ENCODE results near the gene CPT1B.

The CPT1B gene

GRCh38 chr22:50577987-50578775, at the start of gene CPT1B:
Gene CPT1B, minus strand, starts transcription at chr22:50578427. Its CDS starts 512 bp downstream, at chr22:50577915.
- DNase-seq (ENCODE audit: low read depth), result peak; percentile 25
- no peak for TF ChIP-seq CTCF (conservative IDR thresholded peaks at IDR 0.05; ENCODE audit: control insufficient read depth, insufficient read depth, low read depth, low read length)
- no peak within 1 kb of the TSS for H3K4me3 ChIP-seq (ENCODE audit: control insufficient read depth, low read depth, low read length)

GRCh38 chr22:50626850-50627641, 48.8 kb upstream of the CPT1B start:
- H3K4me3 ChIP-seq (ENCODE audit: control insufficient read depth, low read depth, low read length), result peak overlapping the region; percentile 71
- TF ChIP-seq CTCF (conservative IDR thresholded peaks at IDR 0.05; ENCODE audit: control insufficient read depth, insufficient read depth, low read depth, low read length), result no peak
- DNase-seq (ENCODE audit: low read depth), result no peak

GRCh38 chr22:50626314-50626849, 48.2 kb upstream of the CPT1B start:
- no peak for TF ChIP-seq CTCF (conservative IDR thresholded peaks at IDR 0.05; ENCODE audit: control insufficient read depth, insufficient read depth, low read depth, low read length)
- DNase-seq (ENCODE audit: low read depth), result no peak
- no peak overlapping the region for H3K4me3 ChIP-seq (ENCODE audit: control insufficient read depth, low read depth, low read length)

- no peak overlapping the region for H3K4me3 ChIP-seq (ENCODE audit: control insufficient read depth, low read depth, low read length)
- peak; percentile 3 for TF ChIP-seq CTCF (conservative IDR thresholded peaks at IDR 0.05; ENCODE audit: control insufficient read depth, insufficient read depth, low read depth, low read length)
- DNase-seq (ENCODE audit: low read depth), result no peak
Measured at GRCh38 chr22:50625568-50626313, 47.5 kb upstream of the CPT1B start.

GRCh38 chr22:50625131-50625567, 46.9 kb upstream of the CPT1B start:
- no peak for TF ChIP-seq CTCF (conservative IDR thresholded peaks at IDR 0.05; ENCODE audit: control insufficient read depth, insufficient read depth, low read depth, low read length)
- no peak overlapping the region for H3K4me3 ChIP-seq (ENCODE audit: control insufficient read depth, low read depth, low read length)
- DNase-seq (ENCODE audit: low read depth), result no peak
